Hypothalamus (tissue), 51 donors: Measurements from ENCODE around the gene SMARCAL1.

Experiments used
- DNase-seq, 51 donors: peaks; one replicate each; lab custom pipeline; 2025; lab: John Stamatoyannopoulos, UW

SMARCAL1 gene

DNA sequence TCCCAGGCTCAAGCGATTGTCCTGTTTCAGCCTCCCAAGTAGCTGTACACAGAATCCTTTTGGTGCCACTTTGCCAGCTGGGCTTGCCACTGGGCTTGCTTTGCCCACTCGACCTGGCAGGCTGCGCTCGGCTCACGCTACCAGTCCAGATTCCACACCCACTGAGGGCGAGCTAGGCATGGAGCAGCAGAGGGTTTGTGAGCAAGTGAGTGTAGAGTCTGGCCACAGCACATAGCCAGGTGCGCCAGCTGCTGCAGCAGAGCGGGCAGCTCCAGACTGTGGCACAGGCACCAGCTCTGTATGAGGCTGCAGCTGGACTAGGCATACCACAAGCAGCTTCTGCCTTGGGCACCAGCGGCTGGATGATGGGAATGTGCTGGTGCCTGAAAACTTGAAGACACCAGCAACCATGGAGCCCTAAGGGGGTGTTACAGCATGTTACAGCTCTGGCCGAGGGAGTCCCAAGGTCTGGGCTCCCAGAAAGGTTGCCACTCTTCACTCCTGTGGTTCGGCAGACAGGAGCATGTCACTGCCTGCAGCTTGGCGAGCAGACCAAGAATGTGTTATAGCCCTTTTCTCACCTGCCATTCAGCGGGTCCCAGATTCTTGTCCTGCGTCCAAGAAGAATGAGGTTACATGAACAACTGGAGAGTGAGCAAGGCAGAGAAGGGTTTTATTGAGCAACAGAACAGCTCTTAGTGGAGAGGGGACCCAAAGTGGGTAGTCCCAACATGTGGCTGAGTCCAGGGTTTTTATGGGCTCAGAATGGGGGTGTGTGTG, 12.9 kb downstream of the SMARCAL1 start:
- DNase-seq: no peak

- no peak for DNase-seq
Measured at GRCh38 chr2:216426166-216426777, 14.0 kb downstream of the SMARCAL1 start.

GRCh38 chr2:216426938-216427337, 14.7 kb downstream of the SMARCAL1 start:
- DNase-seq: peak in 1 of 51 donors; percentile 10

- DNase-seq: no peak
Measured at GRCh38 chr2:216428618-216429350, 16.5 kb downstream of the SMARCAL1 start.

DNA sequence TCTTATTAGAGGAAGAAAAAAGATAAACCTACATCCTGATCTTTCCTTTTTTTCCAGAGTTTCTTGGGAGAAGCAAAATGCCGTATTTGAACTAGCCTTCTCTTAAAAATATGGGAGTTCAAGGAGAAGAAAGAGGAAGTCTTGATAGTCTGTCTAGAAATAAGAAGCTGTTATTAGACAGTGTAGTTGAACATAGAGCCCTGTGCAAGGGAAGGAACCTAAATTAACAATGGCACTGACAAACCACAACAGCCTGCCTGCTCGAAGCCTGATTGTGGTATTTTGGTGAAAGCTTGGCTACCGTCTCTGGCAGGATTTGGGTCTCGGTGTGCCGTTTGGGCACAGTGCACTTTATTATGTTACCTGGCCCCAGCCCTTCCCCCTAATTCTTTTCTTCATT, 17.1 kb downstream of the SMARCAL1 start:
- no peak for DNase-seq

GRCh38 chr2:216430811-216431530, 18.7 kb downstream of the SMARCAL1 start:
- peak in 2 of 51 donors; percentile 11 to 70 for DNase-seq

GRCh38 chr2:216431531-216431856, 19.2 kb downstream of the SMARCAL1 start:
- DNase-seq: peak in 1 of 51 donors; percentile 69

- DNase-seq: no peak
Measured at GRCh38 chr2:216436383-216436782, 24.1 kb downstream of the SMARCAL1 start.

DNA sequence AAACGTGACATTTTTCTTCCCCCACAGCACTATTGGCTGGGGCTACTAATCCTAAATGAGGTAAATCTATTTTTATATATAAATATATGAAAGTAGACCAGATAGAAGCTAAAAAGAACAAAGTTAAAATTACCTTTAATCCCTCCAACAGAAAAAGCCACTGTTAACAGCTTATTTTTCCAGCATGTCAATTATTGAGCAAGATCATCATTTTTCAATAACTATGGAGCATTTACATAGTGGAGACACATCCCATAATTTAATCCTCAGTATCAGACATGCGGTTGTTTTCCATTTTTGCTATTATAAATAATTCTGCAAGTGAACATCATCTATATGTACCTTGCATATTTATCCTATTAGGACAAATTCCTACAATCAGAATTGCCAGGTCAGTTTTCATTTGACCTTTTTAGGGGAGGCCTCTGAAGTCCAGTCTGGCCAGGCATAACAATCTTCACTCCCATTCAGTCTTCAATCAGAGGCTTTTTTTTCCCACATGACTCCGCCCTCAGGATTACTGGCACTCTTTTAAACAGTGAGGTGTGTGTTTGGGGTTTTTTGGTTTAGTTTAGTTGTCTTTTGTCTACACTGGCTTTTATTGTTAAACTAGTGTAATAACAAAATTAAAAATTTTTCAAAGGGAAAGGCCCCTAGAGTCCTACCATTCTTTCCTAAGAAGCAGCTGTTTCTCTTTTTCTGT, 29.2 kb downstream of the SMARCAL1 start:
- DNase-seq: no peak

DNA sequence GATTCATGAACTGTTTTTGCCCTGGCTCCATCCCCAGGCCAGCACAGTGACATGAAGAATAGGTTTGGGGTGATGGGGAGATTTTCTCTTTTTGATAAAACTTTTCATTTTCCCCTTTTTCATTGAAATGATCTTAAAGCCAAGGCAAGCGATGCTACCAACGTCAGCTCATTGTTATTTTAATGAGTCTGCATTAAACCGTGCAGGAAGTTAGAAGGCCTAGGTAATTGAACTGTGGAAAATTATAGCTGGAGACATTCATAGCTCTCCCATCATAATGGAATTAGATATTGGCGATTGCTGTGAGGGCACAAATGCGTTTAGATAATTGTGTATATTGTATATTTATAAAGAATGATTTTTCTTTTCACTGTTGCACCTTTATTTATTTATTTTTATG, 33.2 kb downstream of the SMARCAL1 start:
- no peak for DNase-seq

DNA sequence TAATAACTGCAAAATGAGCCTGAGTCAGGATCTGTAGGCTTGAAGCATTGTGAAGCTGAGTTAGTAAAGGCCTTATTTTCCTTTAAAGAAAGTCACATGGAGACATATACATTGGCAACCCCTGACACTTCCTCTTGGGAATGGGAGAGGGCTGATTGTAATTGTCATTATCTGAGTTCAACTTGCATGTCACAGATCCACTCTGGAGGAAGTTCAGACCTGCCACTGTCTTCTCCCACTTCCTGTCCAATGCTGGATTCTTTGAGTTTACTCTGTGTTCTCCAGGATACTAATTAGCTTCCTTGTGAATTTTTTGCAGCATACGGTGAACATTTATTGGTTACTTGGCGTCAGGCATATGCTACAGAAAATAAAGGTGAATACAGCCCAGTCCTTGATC, 34.1 kb downstream of the SMARCAL1 start:
- DNase-seq: no peak

DNA sequence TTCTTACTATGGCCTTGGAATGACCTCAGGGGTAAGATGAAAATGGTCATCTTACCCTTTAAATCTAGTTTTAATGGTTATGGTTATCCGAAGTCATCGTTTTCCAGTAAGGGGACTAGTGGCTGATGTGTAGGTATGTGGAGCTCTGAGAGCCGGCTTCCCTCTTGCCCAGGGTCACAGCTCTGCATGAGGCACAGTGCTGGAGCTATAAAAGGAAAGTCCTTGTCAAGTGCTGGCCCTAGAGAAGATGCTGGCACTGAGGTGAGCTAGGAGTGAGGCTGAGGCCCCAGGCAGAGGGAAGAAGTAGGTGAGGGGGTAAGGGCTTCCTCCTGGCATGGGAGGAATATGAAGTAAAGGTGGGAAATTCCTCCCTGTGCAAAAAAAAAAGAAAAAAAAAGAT, 35.0 kb downstream of the SMARCAL1 start:
- DNase-seq: no peak

DNA sequence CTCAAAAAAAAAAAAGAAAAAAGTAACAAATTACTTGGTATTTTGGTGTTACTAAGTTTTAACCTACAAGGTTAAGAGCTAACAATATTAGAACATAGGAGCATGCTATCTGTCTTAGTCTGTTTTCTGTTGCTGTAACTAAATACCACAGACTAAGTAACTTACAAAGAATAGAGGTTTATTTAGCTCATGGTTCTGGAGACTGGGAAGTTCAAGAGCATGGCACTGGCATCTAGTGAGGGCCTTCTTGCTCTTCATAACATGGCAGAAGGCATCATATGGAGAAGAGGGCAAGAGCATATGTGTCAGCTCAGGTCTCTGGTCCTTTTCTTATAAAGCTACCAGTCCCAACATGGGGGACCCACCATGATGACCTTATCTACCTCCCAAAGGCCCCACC, 36.5 kb downstream of the SMARCAL1 start:
- DNase-seq: no peak

- no peak for DNase-seq
Measured at GRCh38 chr2:216450346-216450745, 38.1 kb downstream of the SMARCAL1 start.

- DNase-seq: no peak
Measured at GRCh38 chr2:216450784-216451183, 38.5 kb downstream of the SMARCAL1 start.

GRCh38 chr2:216453955-216454614, 41.8 kb downstream of the SMARCAL1 start:
- no peak for DNase-seq

DNA sequence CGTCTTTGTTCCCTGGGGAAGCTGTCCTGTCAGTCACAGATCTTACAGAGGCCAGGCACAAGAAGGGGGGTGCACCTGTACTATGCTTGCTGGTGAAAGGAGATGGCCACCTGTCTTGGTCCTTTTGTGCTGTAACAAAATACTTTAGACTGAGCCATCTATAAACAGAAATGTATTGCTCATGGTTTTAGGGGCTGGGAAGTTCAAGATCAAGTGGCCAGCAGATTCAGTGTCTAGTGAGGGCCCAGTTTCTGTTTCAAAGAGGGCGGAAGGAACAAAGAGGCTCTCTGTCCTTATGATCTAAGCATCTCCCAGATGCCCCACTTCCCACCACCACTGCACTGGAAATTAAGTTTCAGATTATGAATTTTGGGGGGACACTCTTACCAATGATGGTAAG, 50.9 kb downstream of the SMARCAL1 start:
- no peak for DNase-seq

DNA sequence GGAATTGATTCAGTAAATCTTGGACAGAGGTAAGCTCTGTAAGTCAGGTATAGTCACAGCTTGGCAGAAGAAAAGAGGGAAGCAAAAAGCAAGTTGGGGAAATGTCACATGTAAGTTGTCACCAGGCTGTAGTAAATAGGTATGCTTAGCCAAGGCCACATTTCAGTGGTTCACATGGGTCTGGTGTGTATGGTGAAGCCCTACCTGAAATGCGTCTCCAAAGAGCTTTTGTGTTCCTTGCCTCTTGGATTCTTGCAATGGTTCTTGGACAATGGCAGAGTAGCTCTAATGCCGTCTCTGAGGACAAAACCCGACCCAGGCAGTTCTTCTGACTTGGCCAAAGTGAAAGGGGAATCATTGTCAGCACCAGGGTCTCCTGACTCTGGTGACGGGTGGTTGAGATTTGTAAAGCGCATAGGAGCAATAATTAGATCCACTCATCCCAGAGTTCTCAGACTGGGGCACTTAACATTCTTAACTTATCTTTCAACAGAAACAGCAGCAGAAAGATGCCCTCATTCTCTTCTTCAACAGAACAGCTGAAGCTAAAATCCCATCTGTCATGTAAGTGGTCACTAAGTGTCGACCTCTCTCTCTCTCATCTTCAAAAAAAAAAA, 51.9 kb downstream of the SMARCAL1 start:
- DNase-seq: no peak

- no peak for DNase-seq
Measured at GRCh38 chr2:216465579-216466195, 53.4 kb downstream of the SMARCAL1 start.
